Chondrocyte (in vitro differentiated cells): ENCODE results near the gene CHRM2. TPM values are rescaled to one million over a fixed set of nuclear protein-coding genes. Genes with fewer than 3 reads are reported as not detected.

ENCODE experiments used
- DNase-seq: peaks from one replicate; pipeline ENCODE4 v3.0.0; 2021; ENCODE audit warnings: mixed read lengths, low spot score
- H3K27ac Mint-ChIP-seq: one replicate; pipeline ENCODE4 v1.8.0; 2021; ENCODE audit warnings: mild to moderate bottlenecking, moderate library complexity, mixed read lengths; ENCODE audit not compliant: unreplicated experiment
- H3K27me3 Mint-ChIP-seq: 2 replicates; pipeline ENCODE4 v1.8.0; 2021; ENCODE audit warnings: low read depth, mixed read lengths
- H3K36me3 Mint-ChIP-seq: 2 replicates; pipeline ENCODE4 v1.8.0; 2021; ENCODE audit warnings: low read depth, mixed read lengths
- H3K4me1 Mint-ChIP-seq: 2 replicates; pipeline ENCODE4 v1.8.0; 2021; ENCODE audit warnings: low read depth, mild to moderate bottlenecking, mixed read lengths
- H3K4me3 Mint-ChIP-seq: one replicate; pipeline ENCODE4 v1.8.0; 2021; ENCODE audit warnings: mild to moderate bottlenecking, moderate library complexity, mixed read lengths; ENCODE audit not compliant: unreplicated experiment
- H3K9me3 Mint-ChIP-seq: 2 replicates; pipeline ENCODE4 v1.8.0; 2021; ENCODE audit warnings: low read depth, mixed read lengths
- CTCF ChIP-seq: fragments of 200-600 bp; sonication (generic); IDR thresholded peaks from 2 replicates; pipeline ENCODE4 v1.5.0; 2021; ENCODE audit warnings: antibody characterized with exemption, mild to moderate bottlenecking, moderate library complexity
- total RNA-seq: library from RNA; stranded (reverse); gene quantifications from 3 replicates; pipeline ENCODE4 v1.2.1, GENCODE V29; 2021

The CHRM2 gene
- total RNA-seq, 1 donor from 2014 or later: not detected

- no peak for TF ChIP-seq CTCF
Observed at GRCh38 chr7:137001041-137001440, 132.6 kb downstream of the CHRM2 start.

GRCh38 chr7:137001478-137001877 is 133.0 kb downstream of the CHRM2 start:
- no peak for DNase-seq
- no peaks in the 10 kb centered on the region for H3K36me3 Mint-ChIP-seq
- peak overlapping the region; percentile 45 for H3K27ac Mint-ChIP-seq
- H3K9me3 Mint-ChIP-seq: no peaks in the 10 kb centered on the region
- H3K4me1 Mint-ChIP-seq: peaks cover 66% of the 10 kb centered on the region
- H3K27me3 Mint-ChIP-seq: no peaks in the 10 kb centered on the region
- H3K4me3 Mint-ChIP-seq: no peak overlapping the region
- no peak for TF ChIP-seq CTCF

More at GRCh38 chr7:137001041-137001440, 132.6 kb downstream of the CHRM2 start:
- Mint-ChIP-seq H3K4me1 (peaks cover 61% of the 10 kb centered on the region), H3K9me3 (no peaks in the 10 kb centered on the region), H3K27me3 (no peaks in the 10 kb centered on the region), H3K4me3 (no peak overlapping the region), H3K36me3 (no peaks in the 10 kb centered on the region), H3K27ac (peak overlapping the region; percentile 45)
- no peak for DNase-seq

- H3K9me3 Mint-ChIP-seq: no peaks in the 10 kb centered on the region
- peaks cover 66% of the 10 kb centered on the region for H3K4me1 Mint-ChIP-seq
- DNase-seq: no peak
- no peaks in the 10 kb centered on the region for H3K27me3 Mint-ChIP-seq
- H3K36me3 Mint-ChIP-seq: no peaks in the 10 kb centered on the region
- H3K27ac Mint-ChIP-seq: no peak overlapping the region
- H3K4me3 Mint-ChIP-seq: no peak overlapping the region
- no peak for TF ChIP-seq CTCF
Observed at GRCh38 chr7:137003086-137003485, 134.6 kb downstream of the CHRM2 start.

- no peaks in the 10 kb centered on the region for H3K36me3 Mint-ChIP-seq
- TF ChIP-seq CTCF: no peak
- peaks cover 62% of the 10 kb centered on the region for H3K4me1 Mint-ChIP-seq
- H3K27ac Mint-ChIP-seq: no peak overlapping the region
- H3K27me3 Mint-ChIP-seq: no peaks in the 10 kb centered on the region
- no peak overlapping the region for H3K4me3 Mint-ChIP-seq
- no peaks in the 10 kb centered on the region for H3K9me3 Mint-ChIP-seq
- DNase-seq: no peak
Observed at GRCh38 chr7:137003566-137003965, 135.1 kb downstream of the CHRM2 start.

GRCh38 chr7:137005873-137006272 is 137.4 kb downstream of the CHRM2 start:
- no peak for TF ChIP-seq CTCF
- H3K4me1 Mint-ChIP-seq: peaks cover 47% of the 10 kb centered on the region
- no peak for DNase-seq
- no peak overlapping the region for H3K27ac Mint-ChIP-seq
- H3K4me3 Mint-ChIP-seq: no peak overlapping the region
- no peaks in the 10 kb centered on the region for H3K36me3 Mint-ChIP-seq
- H3K9me3 Mint-ChIP-seq: no peaks in the 10 kb centered on the region
- no peaks in the 10 kb centered on the region for H3K27me3 Mint-ChIP-seq
